OCI-M2 (cell line): ENCODE data around the gene PRCD.

Experiments used
- DNase-seq: peaks from one replicate; lab custom pipeline; 2025; ENCODE audit not compliant: unreplicated experiment; lab: John Stamatoyannopoulos, UW

PRCD gene

GRCh38 chr17:76539631-76540271, at the start of gene PRCD:
Gene PRCD (plus strand): TSS chr17:76540044. CDS start chr17:76540142, 98 bp downstream.
- DNase-seq = no peak

- no peak for DNase-seq
These were observed 49.6 kb upstream of the PRCD start for GRCh38 chr17:76490112-76490710.

GRCh38 chr17:76491271-76492122, 48.3 kb upstream of the PRCD start:
- DNase-seq = no peak

GRCh38 chr17:76492123-76492988, 47.5 kb upstream of the PRCD start:
- DNase-seq = no peak

GRCh38 chr17:76492989-76493501, 46.8 kb upstream of the PRCD start:
- no peak for DNase-seq

- DNase-seq = no peak
These were observed 46.2 kb upstream of the PRCD start for GRCh38 chr17:76493505-76494167.

GRCh38 chr17:76495663-76496400, 44.0 kb upstream of the PRCD start:
- DNase-seq = no peak

- no peak for DNase-seq
These were observed 43.4 kb upstream of the PRCD start for GRCh38 chr17:76496464-76496863.

GRCh38 chr17:76497699-76497978, 42.2 kb upstream of the PRCD start:
- DNase-seq = no peak

GRCh38 chr17:76497979-76498875, 41.6 kb upstream of the PRCD start:
- DNase-seq = no peak

GRCh38 chr17:76498876-76499251, 41.0 kb upstream of the PRCD start:
- DNase-seq = no peak

GRCh38 chr17:76499267-76499667, 40.6 kb upstream of the PRCD start:
- no peak for DNase-seq

- no peak for DNase-seq
These were observed 39.6 kb upstream of the PRCD start for GRCh38 chr17:76500074-76500746.

- DNase-seq = no peak
These were observed 39.2 kb upstream of the PRCD start for GRCh38 chr17:76500747-76501017.

GRCh38 chr17:76501018-76501826, 38.6 kb upstream of the PRCD start, which contains the start of gene RHBDF2:
Gene RHBDF2 (minus strand): TSS chr17:76501423. CDS start chr17:76481524, 19,899 bp downstream.
- DNase-seq = peak; percentile 19

- no peak for DNase-seq
These were observed 38.0 kb upstream of the PRCD start for GRCh38 chr17:76501827-76502307.
